GM18873 (cell line): Measurements from ENCODE around the gene ZNF30.
"Not testable (repeated sequence)": the region's sequence is repeated elsewhere in the genome, so short reads cannot be mapped to it uniquely, and the experiment has no call there.

Experiments
- ATAC-seq: cut with Tn5 transposase; IDR thresholded peaks from one replicate; pipeline ENCODE4 v1.9.1; 2021; ENCODE audit warnings: mild to moderate bottlenecking, moderate library complexity, moderate number of reproducible peaks; ENCODE audit not compliant: unreplicated experiment, low FRiP score

ZNF30 gene

DNA sequence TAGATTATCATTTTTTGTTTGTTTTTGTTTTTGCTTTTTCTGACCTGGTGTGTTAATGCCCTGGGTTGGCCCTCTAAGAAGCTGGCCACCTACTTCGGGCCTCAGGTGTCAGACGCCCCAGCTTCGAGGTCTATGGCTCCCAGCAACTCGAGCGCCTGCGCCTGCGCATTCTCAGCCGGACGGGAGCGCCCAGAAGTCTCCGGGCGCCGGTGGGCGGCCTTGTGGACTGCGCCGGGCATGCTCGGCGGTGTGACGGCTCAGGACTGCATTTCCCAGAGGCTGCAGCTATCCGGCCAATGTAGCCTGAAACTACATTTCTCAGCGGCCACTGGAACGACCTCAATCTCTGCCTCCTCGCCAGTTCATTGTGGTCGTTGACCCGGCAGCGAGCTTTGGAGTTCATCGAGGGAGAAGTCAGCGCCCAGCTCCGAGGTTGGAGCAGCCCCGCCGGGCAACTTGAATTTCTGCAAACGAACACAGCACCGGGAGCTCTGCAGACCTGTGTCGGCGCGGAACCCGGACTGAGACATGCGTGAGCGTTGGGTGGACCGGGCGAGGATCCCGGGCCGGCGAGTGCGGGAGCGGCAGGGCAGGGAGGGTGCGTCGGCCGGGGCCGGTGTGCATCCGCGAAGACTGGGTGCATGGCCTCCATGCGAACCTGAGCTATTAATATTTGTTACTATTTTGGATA, at the start of gene ZNF30:
TSS of gene ZNF30 (plus strand) at position 219 of the 691 bp plus-strand sequence. CDS start 3,045 bp downstream, outside the sequence.
- peak; percentile 79 for ATAC-seq

DNA sequence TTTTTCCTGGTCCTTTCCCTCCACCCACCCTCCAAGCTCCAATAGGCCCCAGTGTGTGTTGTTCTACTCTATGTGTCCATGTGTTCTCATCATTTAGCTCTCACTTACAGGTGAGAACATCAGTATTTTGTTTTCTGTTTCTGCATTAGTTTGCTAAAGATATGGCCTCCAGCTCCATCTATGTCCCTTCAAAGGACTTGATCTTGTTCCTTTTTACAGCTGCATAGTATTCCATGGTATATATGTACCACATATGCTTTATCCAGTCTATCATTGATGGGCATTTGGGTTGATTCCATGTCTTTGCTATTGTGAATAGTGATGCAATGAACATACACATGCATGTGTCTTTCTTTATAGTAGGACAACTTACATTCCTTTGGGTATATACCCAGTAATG, 47.1 kb upstream of the ZNF30 start:
- no peak for ATAC-seq

GRCh38 chr19:34880034-34880433, 46.7 kb upstream of the ZNF30 start:
- ATAC-seq, result no peak

DNA sequence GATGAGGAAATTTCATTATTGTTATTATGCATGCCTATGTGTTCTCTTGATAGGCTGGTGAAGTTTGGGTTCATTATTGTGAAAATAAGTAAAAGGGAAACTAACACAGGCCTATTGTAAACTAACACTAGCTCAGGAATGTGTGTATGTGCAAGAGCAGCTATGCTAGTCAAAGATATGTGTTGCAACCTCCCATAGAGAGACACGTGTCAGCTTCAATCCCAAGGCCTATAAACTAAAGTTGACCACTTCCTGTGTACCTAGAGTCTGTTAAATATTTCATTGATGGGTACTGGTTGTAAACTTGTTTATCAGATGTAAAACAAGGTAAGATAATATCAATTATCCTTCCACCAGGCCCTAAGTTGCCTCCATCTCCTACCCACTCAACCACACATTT, 44.7 kb upstream of the ZNF30 start:
- ATAC-seq, result no peak

DNA sequence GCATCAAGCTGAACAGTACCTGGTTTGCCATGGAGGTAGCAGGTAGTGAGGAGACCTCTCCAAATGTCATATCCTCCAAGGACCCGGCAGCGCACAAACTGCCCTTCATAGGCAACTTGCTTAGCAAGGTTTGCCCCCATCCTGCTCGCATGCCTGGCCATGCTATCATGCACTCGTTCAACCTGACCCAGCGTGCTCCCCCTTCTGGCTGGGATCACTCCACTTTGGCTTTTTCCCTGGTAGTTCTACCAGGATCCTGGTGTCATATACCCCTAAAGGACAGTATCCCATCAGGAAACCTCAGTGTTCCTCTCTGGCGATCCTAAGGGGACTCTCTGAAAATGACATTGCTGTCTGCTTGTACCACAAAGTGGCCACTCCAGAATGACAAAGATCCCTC, 38.6 kb upstream of the ZNF30 start:
- ATAC-seq, result no peak

DNA sequence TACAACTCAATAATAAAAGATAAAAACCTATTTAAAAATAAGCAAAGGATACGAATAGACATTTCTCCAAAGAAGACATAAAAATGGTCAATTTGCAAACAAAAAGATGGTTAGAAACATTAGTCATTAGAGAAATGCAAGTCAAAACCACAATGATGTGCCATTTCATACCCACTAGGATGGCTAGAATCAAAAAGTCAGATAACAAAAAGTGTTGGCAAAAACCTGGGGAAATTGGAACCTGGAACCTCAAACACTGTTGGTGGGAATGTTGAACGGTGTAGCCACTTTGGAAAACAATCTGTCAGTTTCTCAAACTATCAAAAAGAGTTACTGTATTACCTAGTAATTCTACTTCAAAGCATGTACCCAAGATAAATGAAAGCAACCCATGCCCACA, 26.5 kb upstream of the ZNF30 start:
- ATAC-seq, result no peak

GRCh38 chr19:34904664-34905527, 21.8 kb upstream of the ZNF30 start:
- ATAC-seq, result no peak

DNA sequence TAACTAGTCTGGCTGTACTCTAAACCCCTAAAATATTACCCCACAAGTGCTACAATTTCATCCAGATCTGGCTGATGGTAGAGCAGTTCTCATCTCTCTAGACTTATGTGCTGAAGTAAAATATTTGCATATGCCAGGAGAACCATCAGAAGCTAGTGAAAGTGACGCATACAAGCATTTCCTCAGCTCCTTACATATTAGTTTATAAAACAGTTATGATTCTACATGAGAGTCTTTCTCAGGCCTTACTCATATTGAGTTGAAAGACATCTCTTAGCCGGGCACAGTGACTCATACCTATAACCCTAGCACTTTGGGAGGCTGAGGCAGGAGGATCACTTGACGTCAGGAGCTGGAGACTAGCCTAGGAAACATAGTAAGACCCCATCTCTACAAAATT, 15.9 kb upstream of the ZNF30 start:
- no peak for ATAC-seq

GRCh38 chr19:34917144-34917543, 9.6 kb upstream of the ZNF30 start:
- not testable (repeated sequence) for ATAC-seq

- no peak for ATAC-seq
These were observed 8.5 kb upstream of the ZNF30 start for GRCh38 chr19:34918190-34918589.

GRCh38 chr19:34920090-34920786, 6.5 kb upstream of the ZNF30 start:
- ATAC-seq, result not testable (repeated sequence)

GRCh38 chr19:34925278-34925855, 1.3 kb upstream of the ZNF30 start:
- ATAC-seq, result no peak

- ATAC-seq, result no peak
These were observed 380 bp upstream of the ZNF30 start for GRCh38 chr19:34926361-34926684.

- ATAC-seq, result no peak
These were observed 5.8 kb downstream of the ZNF30 start for GRCh38 chr19:34932494-34932893.

DNA sequence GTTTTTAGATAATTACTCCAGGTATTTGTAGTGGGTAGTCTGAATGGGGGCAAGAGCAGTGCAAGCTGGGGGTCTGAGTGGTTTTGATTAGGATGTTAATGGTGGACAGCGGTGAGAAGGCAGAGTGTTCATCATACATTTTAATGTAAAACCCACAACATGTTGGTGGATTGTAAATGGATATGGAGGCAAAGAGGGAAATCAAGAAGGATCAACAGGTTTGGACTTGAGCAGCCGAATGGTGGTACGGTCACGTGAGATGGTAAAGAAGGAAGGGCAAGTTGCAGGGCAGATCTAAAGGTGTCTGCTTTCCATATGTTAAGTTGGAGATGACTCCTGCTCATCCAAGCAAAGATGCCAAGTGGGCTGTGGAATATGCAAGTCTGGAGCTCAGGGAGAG, 9.5 kb downstream of the ZNF30 start:
- ATAC-seq, result no peak

DNA sequence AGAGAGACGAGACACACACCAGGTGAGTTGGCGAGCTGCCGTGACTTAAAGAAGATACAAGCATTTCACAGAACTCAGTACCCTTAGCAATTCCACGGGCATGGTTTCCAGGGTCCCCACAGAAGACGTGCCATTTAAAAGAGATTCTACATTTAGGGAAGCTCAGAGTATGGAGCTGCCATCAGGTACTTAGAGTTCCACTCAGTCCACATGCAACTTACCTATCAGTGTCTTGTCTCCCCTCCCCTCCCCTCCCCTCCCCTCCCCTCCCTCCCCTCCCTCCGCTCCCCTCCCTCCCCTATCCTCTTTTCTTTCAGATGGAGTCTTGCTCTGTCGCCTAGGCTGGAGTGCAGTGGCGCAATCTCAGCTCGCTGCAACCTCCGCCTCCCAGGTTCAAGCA, 12.2 kb downstream of the ZNF30 start:
- no peak for ATAC-seq

- ATAC-seq, result no peak
These were observed 17.3 kb downstream of the ZNF30 start for GRCh38 chr19:34943861-34944573.

DNA sequence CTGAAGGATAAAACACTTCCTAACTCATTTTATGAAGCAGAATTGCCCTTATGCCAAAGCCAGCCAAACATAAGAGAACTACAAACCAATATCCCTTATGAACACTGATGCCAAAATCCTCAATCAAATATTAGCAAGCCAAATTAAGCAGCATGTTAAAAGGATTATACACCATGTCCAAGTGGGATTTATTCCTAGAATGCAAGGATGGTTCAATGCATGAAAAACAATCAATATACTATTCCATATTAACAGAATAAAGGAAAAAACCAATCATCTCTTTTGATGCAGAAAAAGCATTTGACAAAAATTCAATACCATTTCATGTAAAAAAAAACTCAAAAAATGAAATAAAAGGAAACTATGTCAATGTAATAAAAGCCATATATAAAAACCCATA, 26.4 kb downstream of the ZNF30 start:
- no peak for ATAC-seq

- ATAC-seq, result no peak
These were observed 31.4 kb downstream of the ZNF30 start for GRCh38 chr19:34957830-34958751.
